HepG2 (cell line): ENCODE measurements around the gene GTF2F2. TPM values are rescaled to one million over a fixed set of nuclear protein-coding genes. Genes with fewer than 3 reads are reported as not detected.
A peak's percentile ranks its signal among the peaks of the same experiment; 100 is the strongest.

ENCODE experiments used
- ARNT2 ChIP-seq: sonication (generic); formaldehyde crosslinking; IDR thresholded peaks from 2 replicates; pipeline ENCODE4 v1.8.0; 2022; ENCODE audit warnings: mild to moderate bottlenecking, low read depth, missing genetic modification reagents, moderate library complexity
- ATF7 ChIP-seq, 2 experiments: fragments of 450-650 bp in 1 of 2; sonication (generic) in 1 of 2; formaldehyde crosslinking in 1 of 2; IDR thresholded peaks; 2 replicates each; pipeline versions ENCODE4 v1.4.0 to v1.6.1; 2016 to 2020; ENCODE audit warnings: antibody characterized with exemption in 1 of 2, mild to moderate bottlenecking in 1 of 2, missing genetic modification reagents in 1 of 2
- GATAD2A ChIP-seq: IDR thresholded peaks from 2 replicates; pipeline ENCODE4 v1.6.1; 2016
- HDAC2 ChIP-seq: sonication (generic); formaldehyde crosslinking; IDR thresholded peaks from 2 replicates; pipeline ENCODE4 v1.4.0; 2020; ENCODE audit warnings: missing genetic modification reagents
- KLF12 ChIP-seq: sonication (generic); formaldehyde crosslinking; IDR thresholded peaks from 2 replicates; pipeline ENCODE4 v1.4.0; 2020; ENCODE audit warnings: missing genetic modification reagents, borderline replicate concordance
- KLF6 ChIP-seq: IDR thresholded peaks from 2 replicates; pipeline ENCODE4 v1.8.0; 2016; ENCODE audit warnings: missing biosample characterization, missing genetic modification reagents
- MIXL1 ChIP-seq: IDR thresholded peaks from 2 replicates; pipeline ENCODE4 v1.6.1; 2016
- NBN ChIP-seq: fragments of 450-650 bp; conservative IDR thresholded peaks from 2 replicates; pipeline ENCODE4 v1.6.1; 2017
- NFRKB ChIP-seq: fragments of 450-650 bp; IDR thresholded peaks from 2 replicates; pipeline ENCODE4 v1.6.1; 2017
- NKX3-1 ChIP-seq: sonication (generic); formaldehyde crosslinking; IDR thresholded peaks from 2 replicates; pipeline ENCODE4 v1.5.0; 2020; ENCODE audit warnings: missing genetic modification reagents
- PITX1 ChIP-seq: sonication (generic); formaldehyde crosslinking; IDR thresholded peaks from 2 replicates; pipeline ENCODE4 v1.5.1; 2020; ENCODE audit warnings: mild to moderate bottlenecking, missing genetic modification reagents
- POGZ ChIP-seq: sonication (generic); formaldehyde crosslinking; IDR thresholded peaks from 2 replicates; pipeline ENCODE4 v1.4.0; 2020; ENCODE audit warnings: mild to moderate bottlenecking, missing genetic modification reagents
- POLR2AphosphoS5 ChIP-seq: IDR thresholded peaks from 2 replicates; pipeline ENCODE4 v1.6.1; 2012; ENCODE audit warnings: low read depth, low read length
- RXRB ChIP-seq: IDR thresholded peaks from 2 replicates; pipeline ENCODE4 v1.6.1; 2016; ENCODE audit warnings: borderline replicate concordance, missing genetic modification reagents, missing compliant biosample characterization
- SAP130 ChIP-seq: IDR thresholded peaks from 2 replicates; pipeline ENCODE4 v1.6.1; 2016; ENCODE audit warnings: low read depth
- SMAD3 ChIP-seq: sonication (generic); formaldehyde crosslinking; IDR thresholded peaks from 2 replicates; pipeline ENCODE4 v1.4.0; 2020; ENCODE audit warnings: missing genetic modification reagents
- SUZ12 ChIP-seq: fragments of 150-350 bp; IDR thresholded peaks from 2 replicates; pipeline ENCODE4 v1.6.1; 2014; ENCODE audit warnings: low read depth, low read length
- ZBTB21 ChIP-seq: sonication (generic); formaldehyde crosslinking; IDR thresholded peaks from 2 replicates; pipeline ENCODE4 v1.4.0; 2020; ENCODE audit warnings: missing genetic modification reagents
- ZC3H4 ChIP-seq: sonication (generic); formaldehyde crosslinking; IDR thresholded peaks from 2 replicates; pipeline ENCODE4 v1.4.0; 2020; ENCODE audit warnings: missing genetic modification reagents, borderline replicate concordance
- ZNF230 ChIP-seq: sonication (generic); formaldehyde crosslinking; IDR thresholded peaks from 2 replicates; pipeline ENCODE4 v1.4.0; 2020; ENCODE audit warnings: mild to moderate bottlenecking, missing genetic modification reagents
- ZNF501 ChIP-seq: sonication (generic); formaldehyde crosslinking; IDR thresholded peaks from 2 replicates; pipeline ENCODE4 v1.5.1; 2020; ENCODE audit warnings: mild to moderate bottlenecking, moderate library complexity, missing genetic modification reagents
- ZNF556 ChIP-seq: sonication (generic); formaldehyde crosslinking; IDR thresholded peaks from 2 replicates; pipeline ENCODE4 v1.4.0; 2020; ENCODE audit warnings: mild to moderate bottlenecking, missing genetic modification reagents, borderline replicate concordance
- ZNF598 ChIP-seq: sonication (generic); formaldehyde crosslinking; IDR thresholded peaks from 2 replicates; pipeline ENCODE4 v1.5.1; 2020; ENCODE audit warnings: mild to moderate bottlenecking, missing genetic modification reagents, borderline replicate concordance
- ZSCAN30 ChIP-seq: sonication (generic); formaldehyde crosslinking; IDR thresholded peaks from 2 replicates; pipeline ENCODE4 v1.5.0; 2020; ENCODE audit warnings: mild to moderate bottlenecking, missing genetic modification reagents
- polyA plus RNA-seq, 8 experiments: library from polyadenylated mRNA; depleted of rRNA in 3 of 8; stranded (reverse) in 7 of 8; unstranded in 1 of 8; fragments of >200 nt; fragmentation: Illumina TruSeq in 4 of 8; extraction: Trizol in 4 of 8; gene quantifications; 2 replicates each; pipeline versions ENCODE4 v1.2.1 to v1.2.3, GENCODE V29; 2011 to 2016; ENCODE audit warnings: low read depth in 4 of 8, missing spikeins in 1 of 8, mixed read lengths in 1 of 8; ENCODE audit not compliant: insufficient read depth in 1 of 8
- total RNA-seq, 5 experiments: library from RNA; depleted of rRNA; stranded (reverse); fragments of >200 nt; fragmentation: Illumina TruSeq; extraction: Trizol; gene quantifications; 2 replicates each; pipeline ENCODE4 v1.2.3, GENCODE V29; 2016; ENCODE audit warnings: low read depth in 1 of 5
- TF ChIP-seq, protein P1 (sequence below): sonication (generic); formaldehyde crosslinking; conservative IDR thresholded peaks from 2 replicates; pipeline ENCODE4 v1.8.1; 2023; ENCODE audit warnings: missing genetic modification reagents
- TF ChIP-seq, protein P2 (sequence below): IDR thresholded peaks from 2 replicates; pipeline ENCODE4 v1.6.1; 2012; ENCODE audit warnings: inconsistent platforms
- TF ChIP-seq, protein P3 (sequence below): sonication (generic); formaldehyde crosslinking; IDR thresholded peaks from 2 replicates; pipeline ENCODE4 v1.4.0; 2020; ENCODE audit warnings: missing genetic modification reagents
- TF ChIP-seq, protein P4 (sequence below): sonication (generic); formaldehyde crosslinking; IDR thresholded peaks from 2 replicates; pipeline ENCODE4 v1.5.0; 2020; ENCODE audit warnings: mild to moderate bottlenecking, low read depth, missing genetic modification reagents, borderline replicate concordance
- TF ChIP-seq, protein P5 (sequence below): sonication (generic); formaldehyde crosslinking; IDR thresholded peaks from 2 replicates; pipeline ENCODE4 v1.4.0; 2020; ENCODE audit warnings: mild to moderate bottlenecking, missing genetic modification reagents

The GTF2F2 gene
- total and polyA plus RNA-seq, 2 of the 13 experiments (the other 11 are each of a cell fraction or from before 2014, with no cell fraction given) = 10.6 to 32.8 TPM

DNA sequence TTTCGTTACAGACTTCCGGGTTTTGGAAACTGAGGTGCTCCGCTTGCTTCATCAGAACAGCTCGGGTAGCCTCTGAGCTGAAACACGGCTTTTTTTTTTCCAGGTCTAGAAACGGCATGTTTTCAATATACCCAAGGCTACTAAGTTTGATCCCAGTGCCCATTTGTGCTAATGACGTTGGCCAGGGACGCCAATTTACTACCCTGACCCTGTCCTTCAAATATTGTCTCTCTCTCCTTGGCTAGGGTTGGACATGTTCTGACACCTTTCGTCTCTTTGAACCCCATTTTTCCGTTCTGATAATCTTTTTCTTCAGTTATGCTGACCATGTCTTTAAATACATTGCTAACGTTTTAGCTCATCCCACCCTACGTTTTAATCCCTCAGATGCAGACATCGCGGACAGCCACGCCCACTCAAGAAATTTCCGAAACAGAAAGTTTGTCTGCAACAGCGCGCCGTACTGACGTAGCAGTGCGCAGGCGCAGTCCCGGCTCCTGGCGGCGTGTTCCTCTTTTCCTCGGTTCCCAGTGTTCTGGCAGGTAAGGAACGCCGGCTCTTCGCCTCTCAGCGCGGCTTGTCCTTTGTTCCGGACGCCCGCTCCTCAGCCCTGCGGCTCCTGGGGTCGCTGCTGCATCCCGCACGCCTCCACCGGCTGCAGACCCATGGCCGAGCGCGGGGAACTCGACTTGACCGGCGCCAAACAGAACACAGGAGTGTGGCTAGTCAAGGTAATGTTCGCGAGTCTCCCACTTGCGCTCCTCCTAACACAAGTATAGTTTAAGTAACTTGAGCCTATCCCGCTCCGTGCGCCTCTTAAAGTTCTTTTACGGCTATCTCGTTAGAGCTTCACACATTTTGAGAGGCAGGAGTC lies at the start of gene GTF2F2 (continued):
- TF ChIP-seq, protein P1, sequence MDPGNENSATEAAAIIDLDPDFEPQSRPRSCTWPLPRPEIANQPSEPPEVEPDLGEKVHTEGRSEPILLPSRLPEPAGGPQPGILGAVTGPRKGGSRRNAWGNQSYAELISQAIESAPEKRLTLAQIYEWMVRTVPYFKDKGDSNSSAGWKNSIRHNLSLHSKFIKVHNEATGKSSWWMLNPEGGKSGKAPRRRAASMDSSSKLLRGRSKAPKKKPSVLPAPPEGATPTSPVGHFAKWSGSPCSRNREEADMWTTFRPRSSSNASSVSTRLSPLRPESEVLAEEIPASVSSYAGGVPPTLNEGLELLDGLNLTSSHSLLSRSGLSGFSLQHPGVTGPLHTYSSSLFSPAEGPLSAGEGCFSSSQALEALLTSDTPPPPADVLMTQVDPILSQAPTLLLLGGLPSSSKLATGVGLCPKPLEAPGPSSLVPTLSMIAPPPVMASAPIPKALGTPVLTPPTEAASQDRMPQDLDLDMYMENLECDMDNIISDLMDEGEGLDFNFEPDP (CRISPR knock-in tag) = 0 out of 2 replicates have a peak, but pooled peaks have one; percentile 46
- TF ChIP-seq ZC3H4 (CRISPR knock-in tag) (no peak), NBN (no peak), ZSCAN30 (CRISPR knock-in tag) (no peak), POGZ (CRISPR knock-in tag) (peak; percentile 92), ZNF598 (CRISPR knock-in tag) (peak; percentile 67; the same call in 1 of the 2 replicates), PITX1 (peak; percentile 84), MIXL1 (peak; percentile 56; the same call in 1 of the 2 replicates), SAP130 (CRISPR knock-in tag) (peak; percentile 97), GATAD2A (peak; percentile 64; the same call in 1 of the 2 replicates), ATF7 (IDR thresholded peaks at IDR 0.05) (no peak), ATF7 (CRISPR knock-in tag; IDR thresholded peaks at IDR 0.05) (no peak), RXRB (CRISPR knock-in tag) (peak; percentile 58; the same call in 1 of the 2 replicates), ZNF556 (CRISPR knock-in tag) (peak; percentile 43; the same call in 1 of the 2 replicates), KLF6 (CRISPR knock-in tag) (no peak), ZBTB21 (CRISPR knock-in tag) (no peak; the same call in 1 of the 2 replicates), SMAD3 (CRISPR knock-in tag) (peak; percentile 29; the same call in 1 of the 2 replicates), SUZ12 (no peak), ARNT2 (CRISPR knock-in tag) (0 out of 2 replicates have a peak, but pooled peaks have one; percentile 34), ZNF230 (CRISPR knock-in tag) (0 out of 2 replicates have a peak, but pooled peaks have one; percentile 59), KLF12 (peak; percentile 85; the same call in 1 of the 2 replicates), HDAC2 (CRISPR knock-in tag) (peak; percentile 77), ZNF501 (CRISPR knock-in tag) (peak; percentile 92), POLR2AphosphoS5 (peak; percentile 87), NFRKB (no peak), NKX3-1 (CRISPR knock-in tag) (peak; percentile 35; the same call in 1 of the 2 replicates)
- TF ChIP-seq, protein P2, sequence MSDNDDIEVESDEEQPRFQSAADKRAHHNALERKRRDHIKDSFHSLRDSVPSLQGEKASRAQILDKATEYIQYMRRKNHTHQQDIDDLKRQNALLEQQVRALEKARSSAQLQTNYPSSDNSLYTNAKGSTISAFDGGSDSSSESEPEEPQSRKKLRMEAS = peak; percentile 85
- TF ChIP-seq, protein P3, sequence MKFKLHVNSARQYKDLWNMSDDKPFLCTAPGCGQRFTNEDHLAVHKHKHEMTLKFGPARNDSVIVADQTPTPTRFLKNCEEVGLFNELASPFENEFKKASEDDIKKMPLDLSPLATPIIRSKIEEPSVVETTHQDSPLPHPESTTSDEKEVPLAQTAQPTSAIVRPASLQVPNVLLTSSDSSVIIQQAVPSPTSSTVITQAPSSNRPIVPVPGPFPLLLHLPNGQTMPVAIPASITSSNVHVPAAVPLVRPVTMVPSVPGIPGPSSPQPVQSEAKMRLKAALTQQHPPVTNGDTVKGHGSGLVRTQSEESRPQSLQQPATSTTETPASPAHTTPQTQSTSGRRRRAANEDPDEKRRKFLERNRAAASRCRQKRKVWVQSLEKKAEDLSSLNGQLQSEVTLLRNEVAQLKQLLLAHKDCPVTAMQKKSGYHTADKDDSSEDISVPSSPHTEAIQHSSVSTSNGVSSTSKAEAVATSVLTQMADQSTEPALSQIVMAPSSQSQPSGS = 0 out of 2 replicates have a peak, but pooled peaks have one; percentile 35
- TF ChIP-seq, protein P4, sequence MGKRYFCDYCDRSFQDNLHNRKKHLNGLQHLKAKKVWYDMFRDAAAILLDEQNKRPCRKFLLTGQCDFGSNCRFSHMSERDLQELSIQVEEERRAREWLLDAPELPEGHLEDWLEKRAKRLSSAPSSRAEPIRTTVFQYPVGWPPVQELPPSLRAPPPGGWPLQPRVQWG (CRISPR knock-in tag) = no peak
- TF ChIP-seq, protein P5, sequence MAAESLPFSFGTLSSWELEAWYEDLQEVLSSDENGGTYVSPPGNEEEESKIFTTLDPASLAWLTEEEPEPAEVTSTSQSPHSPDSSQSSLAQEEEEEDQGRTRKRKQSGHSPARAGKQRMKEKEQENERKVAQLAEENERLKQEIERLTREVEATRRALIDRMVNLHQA (CRISPR knock-in tag) = no peak
